DMS153 treated with DMSO at 0.1 percent for 48 hours (cell line): ENCODE results near the gene CYP2A13.
A peak's percentile ranks its signal among the peaks of the same experiment; 100 is the strongest.
"Not testable (repeated sequence)": the region's sequence is repeated elsewhere in the genome, so short reads cannot be mapped to it uniquely, and the experiment has no call there.

Experiments used
- DNase-seq: peaks from one replicate; lab custom pipeline; 2025; ENCODE audit not compliant: unreplicated experiment; lab: John Stamatoyannopoulos, UW

Gene CYP2A13

GRCh38 chr19:41120929-41121911 lies 33.0 kb downstream of the CYP2A13 start:
- DNase-seq, result not testable (repeated sequence)

GRCh38 chr19:41122846-41123245 lies 34.6 kb downstream of the CYP2A13 start:
- not testable (repeated sequence) for DNase-seq

DNA sequence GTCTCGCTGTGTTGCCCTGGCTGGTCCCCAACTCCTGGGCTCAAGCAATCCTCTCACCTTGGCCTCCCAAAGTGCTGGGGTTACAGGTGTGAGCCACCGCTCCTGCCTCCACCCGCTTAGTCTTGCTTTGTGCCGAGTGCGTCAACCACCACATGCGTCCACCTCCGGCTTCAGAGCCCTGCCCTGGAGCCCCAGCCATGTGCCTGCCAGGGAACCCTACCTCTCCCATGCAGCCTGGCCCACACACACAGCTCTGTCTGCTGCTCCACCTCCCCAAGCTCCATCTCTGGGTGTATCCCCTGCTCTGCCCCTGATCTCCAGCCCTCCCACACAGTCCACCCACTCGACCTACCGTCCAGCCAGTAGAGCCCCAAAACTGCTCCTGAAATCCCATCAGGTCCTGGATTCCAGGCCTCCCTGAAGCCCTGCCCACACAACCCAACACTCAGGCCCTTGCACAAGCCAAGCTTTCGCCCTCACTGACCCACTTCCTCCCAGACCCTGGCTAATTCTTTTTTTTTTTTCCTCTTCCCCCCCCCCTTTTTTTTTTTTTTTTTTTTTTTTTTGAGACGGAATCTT lies 35.6 kb downstream of the CYP2A13 start:
- no peak for DNase-seq

GRCh38 chr19:41126765-41127203 lies 38.5 kb downstream of the CYP2A13 start:
- not testable (repeated sequence) for DNase-seq

DNA sequence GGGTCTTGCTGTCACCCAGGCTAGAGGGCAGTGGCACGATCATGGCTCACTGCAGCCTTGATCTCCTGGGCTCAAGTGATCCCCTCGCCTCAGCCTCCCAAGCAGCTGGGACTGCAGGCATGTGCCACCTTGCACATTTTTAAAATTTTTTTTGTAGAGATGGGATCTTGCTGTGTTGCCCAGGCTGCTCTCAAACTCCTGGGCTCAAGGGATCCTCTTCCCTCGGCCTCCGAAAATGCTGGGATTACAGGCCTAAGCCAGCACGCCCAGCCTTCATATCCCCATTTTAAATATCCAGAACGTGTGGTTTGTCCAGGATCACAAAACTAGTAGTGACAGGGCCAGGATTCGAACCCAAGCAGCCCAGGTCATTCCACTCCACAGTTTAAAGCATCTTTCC lies 39.1 kb downstream of the CYP2A13 start:
- not testable (repeated sequence) for DNase-seq

DNA sequence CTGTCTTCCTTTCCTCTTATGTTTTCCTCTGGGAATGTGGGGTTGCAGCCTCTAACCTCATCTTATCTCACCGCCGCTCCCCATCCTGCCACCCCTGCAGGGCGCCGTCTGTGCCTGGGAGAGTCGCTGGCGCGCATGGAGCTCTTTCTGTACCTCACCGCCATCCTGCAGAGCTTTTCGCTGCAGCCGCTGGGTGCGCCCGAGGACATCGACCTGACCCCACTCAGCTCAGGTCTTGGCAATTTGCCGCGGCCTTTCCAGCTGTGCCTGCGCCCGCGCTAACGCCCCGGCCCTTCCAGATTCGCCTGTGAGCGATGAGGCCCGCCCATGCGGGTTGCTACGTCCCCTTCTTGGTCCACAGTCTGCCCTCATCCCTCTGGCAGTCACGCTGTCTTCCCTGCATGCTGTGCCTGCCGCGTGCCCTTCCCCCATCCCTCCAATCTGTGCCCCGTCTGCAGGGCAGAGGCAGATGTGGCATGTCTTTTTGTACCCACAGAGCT lies 39.6 kb downstream of the CYP2A13 start:
- DNase-seq, result not testable (repeated sequence)

GRCh38 chr19:41128692-41129091 lies 40.4 kb downstream of the CYP2A13 start:
- no peak for DNase-seq

DNA sequence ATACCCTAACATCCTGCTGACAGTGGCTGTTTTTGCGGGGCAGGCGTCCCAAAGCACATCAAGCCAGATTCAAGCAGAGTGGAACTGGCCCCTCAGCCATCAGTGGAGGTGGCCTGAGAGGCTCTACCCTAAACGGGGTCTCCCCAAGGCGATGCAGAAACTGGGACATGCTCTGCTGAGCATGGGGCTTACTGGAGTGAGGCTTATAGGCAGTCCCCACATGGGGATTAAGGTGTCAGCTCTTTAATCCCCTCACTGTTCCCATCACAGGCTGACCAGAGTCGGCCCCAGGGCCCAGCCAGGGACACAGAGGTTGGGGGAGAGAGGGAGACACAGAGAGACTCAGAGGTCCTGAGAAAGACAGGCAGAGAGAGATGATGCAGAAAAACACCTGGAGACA lies 42.9 kb downstream of the CYP2A13 start:
- DNase-seq, result no peak

DNA sequence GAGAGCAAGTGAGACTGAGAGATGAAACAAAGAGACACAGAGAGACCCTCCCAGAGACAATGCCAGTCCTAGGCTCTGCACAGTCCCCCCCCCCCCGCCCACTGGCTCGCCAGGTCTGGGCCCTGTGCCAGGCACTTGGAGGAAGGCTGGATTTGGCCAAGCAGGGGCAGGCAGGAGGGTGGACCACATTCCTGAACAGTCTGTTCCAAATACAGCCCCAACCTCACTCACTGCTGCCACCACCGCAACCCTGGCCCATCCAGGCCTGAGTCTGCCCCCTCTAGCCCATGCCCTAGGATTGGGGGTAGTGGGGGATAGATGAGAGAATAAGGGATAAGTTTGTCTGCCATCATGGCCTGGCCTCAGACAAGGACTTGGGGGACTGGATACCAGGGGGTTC lies 45.0 kb downstream of the CYP2A13 start:
- no peak for DNase-seq

- DNase-seq, result no peak
Observed at GRCh38 chr19:41134616-41135015, 46.4 kb downstream of the CYP2A13 start.

DNA sequence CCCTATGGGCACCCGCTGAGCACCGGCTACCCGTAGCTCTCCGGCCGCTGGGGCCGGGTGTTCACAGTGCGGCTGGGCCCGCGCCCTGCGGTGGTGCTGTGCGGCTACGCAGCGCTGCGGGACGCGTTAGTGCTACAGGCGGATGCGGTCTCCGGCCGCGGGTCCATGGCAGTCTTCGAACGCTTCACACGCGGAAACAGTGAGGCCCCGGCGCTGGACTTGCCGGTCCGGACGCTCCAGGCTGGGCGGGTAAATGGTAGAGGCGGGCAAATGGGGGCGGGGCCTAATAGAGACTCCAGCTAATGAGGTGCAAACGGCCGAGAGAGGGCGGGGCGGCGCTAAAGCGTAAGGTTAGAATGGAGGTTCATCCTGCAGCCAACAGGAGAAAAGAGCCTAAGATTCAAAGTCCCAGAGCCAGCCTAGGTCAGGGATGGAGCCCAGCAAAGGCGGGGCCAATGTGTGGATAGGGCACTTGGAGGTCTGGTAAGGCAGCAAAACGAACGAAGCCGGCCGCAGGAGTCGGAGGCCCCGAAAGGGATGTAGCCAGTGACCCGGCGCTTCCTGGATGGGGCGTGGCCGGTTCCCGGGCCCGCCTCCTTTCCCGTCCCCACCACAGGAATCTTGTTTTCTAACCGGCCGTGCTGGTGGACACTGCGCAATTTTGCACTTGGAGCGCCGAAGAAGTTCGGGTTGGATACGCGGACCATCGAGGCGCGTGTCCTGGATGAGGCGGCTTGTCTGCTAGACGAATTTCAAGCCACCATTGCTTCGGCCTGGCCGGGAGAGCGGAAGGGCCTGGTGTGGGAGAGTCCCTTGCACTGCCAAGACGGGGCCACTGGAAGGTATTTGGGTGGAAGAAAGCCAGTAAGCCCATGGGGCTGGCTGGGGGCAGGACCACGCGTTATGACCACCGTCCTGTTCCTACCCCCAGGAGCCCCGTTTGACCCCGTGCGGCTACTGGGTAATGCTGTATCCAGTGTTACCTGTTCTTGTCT lies 47.4 kb downstream of the CYP2A13 start:
- not testable (repeated sequence) for DNase-seq

DNA sequence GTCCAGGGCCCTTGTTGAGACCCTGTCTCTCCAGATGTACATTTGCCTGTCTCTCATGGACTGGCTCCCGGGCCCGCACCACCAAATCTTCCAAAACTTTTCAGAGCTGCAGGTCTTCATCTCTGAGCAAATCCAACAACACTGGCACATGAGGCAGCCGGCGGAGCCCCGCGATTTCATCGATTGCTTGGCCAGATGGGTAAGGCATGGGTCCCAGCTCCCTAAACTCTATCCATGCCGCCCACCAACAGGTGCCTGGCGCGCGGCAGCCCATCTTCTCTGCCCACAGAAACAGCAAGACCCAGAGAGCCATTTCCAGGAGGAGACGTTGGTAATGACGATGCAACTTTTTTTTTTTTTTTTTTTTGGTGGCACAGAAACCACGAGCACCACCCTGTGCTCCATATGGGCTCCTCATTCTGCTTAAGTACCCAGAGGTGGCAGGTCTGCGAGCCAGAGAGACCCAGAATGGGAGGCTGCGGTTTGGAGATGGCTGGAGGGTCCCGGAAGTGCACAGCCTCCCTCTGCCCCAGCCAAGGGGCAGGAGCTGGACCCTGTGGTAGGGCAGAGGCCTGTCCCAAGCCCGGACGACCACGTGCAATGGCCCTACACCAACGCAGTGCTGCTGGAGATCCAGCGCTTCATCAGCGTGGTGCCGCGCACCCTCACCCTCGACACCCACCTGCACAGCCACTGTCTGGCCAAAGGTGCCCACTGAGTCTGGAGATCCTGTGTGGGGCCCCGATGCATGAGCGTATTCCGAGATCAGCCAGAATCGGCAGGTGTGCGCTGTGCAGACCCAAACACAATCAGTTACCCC lies 48.6 kb downstream of the CYP2A13 start:
- DNase-seq, result no peak

DNA sequence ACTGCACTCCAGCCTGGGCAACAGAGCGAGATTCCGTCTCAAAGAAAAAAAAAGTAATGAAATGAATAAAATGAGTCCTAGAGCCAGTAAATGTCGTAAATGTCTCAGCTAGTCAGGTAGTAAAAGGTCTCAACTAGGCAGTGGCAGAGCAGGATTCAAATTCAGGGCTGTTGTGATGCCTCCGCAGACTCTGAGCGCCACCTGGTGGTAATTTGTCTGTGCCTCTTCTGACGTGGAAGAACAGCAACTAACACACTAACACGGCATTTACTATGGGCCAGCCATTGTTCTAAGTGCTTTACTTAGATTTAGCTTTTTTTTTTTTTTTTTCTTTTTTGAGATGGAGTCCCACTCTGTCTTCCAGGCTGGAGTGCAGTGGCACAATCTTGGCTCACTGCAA lies 56.2 kb downstream of the CYP2A13 start:
- peak; percentile 62 for DNase-seq
